Mucosa of gallbladder (tissue), 1 donor: ENCODE results near the gene PROX1. TPM values are rescaled to one million over a fixed set of nuclear protein-coding genes. Genes with fewer than 3 reads are reported as not detected.
"Not testable (repeated sequence)": the region's sequence is repeated elsewhere in the genome, so short reads cannot be mapped to it uniquely, and the experiment has no call there.

ENCODE experiments used
- DNase-seq: peaks from one replicate; pipeline ENCODE4 v3.0.0-alpha.2; 2020; ENCODE audit warnings: low spot score
- total RNA-seq: library from RNA; stranded (reverse); gene quantifications from one replicate; pipeline ENCODE4 v1.2.1, GENCODE V29; 2021
- donor health status: DM: no; HTN: no; CAD: no.

PROX1 gene
- total RNA-seq, 1 donor from 2014 or later = 11.1 TPM

GRCh38 chr1:214068979-214069378 is 81.2 kb downstream of the PROX1 start:
- DNase-seq = no peak

GRCh38 chr1:214071469-214071868 is 83.7 kb downstream of the PROX1 start:
- DNase-seq = no peak

GRCh38 chr1:214072426-214073157 is 84.8 kb downstream of the PROX1 start:
- no peak for DNase-seq

- DNase-seq = no peak
Measured at GRCh38 chr1:214074477-214074876, 86.7 kb downstream of the PROX1 start.

GRCh38 chr1:214075305-214075998 is 87.7 kb downstream of the PROX1 start:
- DNase-seq = no peak

- DNase-seq = no peak
Measured at GRCh38 chr1:214075999-214076707, 88.4 kb downstream of the PROX1 start.

GRCh38 chr1:214076708-214077065 is 88.9 kb downstream of the PROX1 start:
- no peak for DNase-seq

GRCh38 chr1:214078950-214079349 is 91.2 kb downstream of the PROX1 start:
- DNase-seq = no peak

GRCh38 chr1:214085325-214085724 is 97.6 kb downstream of the PROX1 start:
- DNase-seq = peak; percentile 12

- DNase-seq = no peak
Measured at GRCh38 chr1:214086945-214087344, 99.2 kb downstream of the PROX1 start.

GRCh38 chr1:214089003-214089402 is 101.2 kb downstream of the PROX1 start:
- not testable (repeated sequence) for DNase-seq
